GM19240 (cell line): ENCODE results near the gene PRR9.
"Not testable (repeated sequence)": the region's sequence is repeated elsewhere in the genome, so short reads cannot be mapped to it uniquely, and the experiment has no call there.

ENCODE experiments used
- DNase-seq: peaks from one replicate; pipeline ENCODE4 v3.0.0; 2011; ENCODE audit warnings: low spot score; ENCODE audit not compliant: insufficient read length

Gene PRR9

GRCh38 chr1:153229076-153229829 is 11.9 kb downstream of the PRR9 start:
- not testable (repeated sequence) for DNase-seq

- DNase-seq: no peak
Measured at GRCh38 chr1:153231363-153231762, 14.0 kb downstream of the PRR9 start.

- DNase-seq: no peak
Measured at GRCh38 chr1:153231785-153232184, 14.4 kb downstream of the PRR9 start.

- DNase-seq: no peak
Measured at GRCh38 chr1:153232553-153232952, 15.2 kb downstream of the PRR9 start.

- DNase-seq: no peak
Measured at GRCh38 chr1:153233448-153233847, 16.1 kb downstream of the PRR9 start.

- no peak for DNase-seq
Measured at GRCh38 chr1:153238527-153238926, 21.1 kb downstream of the PRR9 start.

- no peak for DNase-seq
Measured at GRCh38 chr1:153242160-153242559, 24.8 kb downstream of the PRR9 start.

- DNase-seq: no peak
Measured at GRCh38 chr1:153245466-153245865, 28.1 kb downstream of the PRR9 start.

- DNase-seq: no peak
Measured at GRCh38 chr1:153246018-153246417, 28.6 kb downstream of the PRR9 start.

- DNase-seq: no peak
Measured at GRCh38 chr1:153246825-153247224, 29.4 kb downstream of the PRR9 start.

- no peak for DNase-seq
Measured at GRCh38 chr1:153248176-153248879, 30.9 kb downstream of the PRR9 start.

- no peak for DNase-seq
Measured at GRCh38 chr1:153250166-153250565, 32.8 kb downstream of the PRR9 start.

GRCh38 chr1:153251087-153251486 is 33.7 kb downstream of the PRR9 start:
- no peak for DNase-seq

GRCh38 chr1:153251562-153251961 is 34.2 kb downstream of the PRR9 start:
- no peak for DNase-seq

- no peak for DNase-seq
Measured at GRCh38 chr1:153251988-153252387, 34.6 kb downstream of the PRR9 start.

- DNase-seq: no peak
Measured at GRCh38 chr1:153253076-153253475, 35.7 kb downstream of the PRR9 start.

GRCh38 chr1:153253693-153254092 is 36.3 kb downstream of the PRR9 start:
- no peak for DNase-seq

GRCh38 chr1:153259387-153259786 is 42.0 kb downstream of the PRR9 start, which contains the start of gene LORICRIN:
LORICRIN (plus strand) TSS chr1:153259687; CDS start chr1:153260950, 1,263 bp downstream.
- DNase-seq: no peak

GRCh38 chr1:153260585-153261280 is 43.3 kb downstream of the PRR9 start:
- no peak for DNase-seq

- DNase-seq: no peak
Measured at GRCh38 chr1:153261281-153262069, 44.1 kb downstream of the PRR9 start.

GRCh38 chr1:153262070-153262366 is 44.6 kb downstream of the PRR9 start:
- DNase-seq: no peak
